CD4-positive, alpha-beta T cell (primary cell): ENCODE data around the gene AKNA. TPM values are rescaled to one million over a fixed set of nuclear protein-coding genes. Genes with fewer than 3 reads are reported as not detected.

Experiments
- ATAC-seq: fragments of 200-7000 bp; cut with Tn5 transposase; one replicate; pipeline ENCODE4 v1.10.0; 2022; ENCODE audit warnings: mild to moderate bottlenecking; ENCODE audit not compliant: poor library complexity
- CTCF ChIA-PET: fragments of 350-600 bp; sonication (Branson Sonifier 250); formaldehyde crosslinking; loops from one replicate; lab custom pipeline; 2021; ENCODE audit warnings: antibody characterized with exemption, inconsistent platforms; lab: Charles Lee
- POLR2A ChIA-PET: fragments of 350-600 bp; sonication (Branson Sonifier 250); formaldehyde crosslinking; loops from one replicate; lab custom pipeline; 2021; ENCODE audit warnings: antibody characterized with exemption, inconsistent platforms; lab: Charles Lee
- DNase-seq, 14 experiments: peaks; one replicate each; pipeline ENCODE4 v3.0.0-alpha.2; 2013 to 2020; ENCODE audit warnings: mixed read lengths in 2 of 14
- H3K27ac ChIP-seq, 2 donors: one replicate each; pipeline versions ENCODE4 v1.5.1 to v1.7.0; 2013; ENCODE audit warnings: low read length in 2 of 2, low read depth in 1 of 2, mild to moderate bottlenecking in 1 of 2
- H3K27me3 ChIP-seq, 2 experiments: 1 replicate in 1 of 2; 2 replicates in 1 of 2; pipeline versions ENCODE4 v1.6.1 to v1.7.0; 2013; ENCODE audit warnings: low read length in 2 of 2, control low read depth in 1 of 2, mild to moderate bottlenecking in 1 of 2, moderate library complexity in 1 of 2; ENCODE audit not compliant: insufficient read depth in 2 of 2, control insufficient read depth in 1 of 2
- H3K36me3 ChIP-seq: one replicate; pipeline ENCODE4 v1.6.1; 2013; ENCODE audit warnings: low read length, control low read depth; ENCODE audit not compliant: insufficient read depth
- H3K4me1 ChIP-seq: one replicate; pipeline ENCODE4 v1.6.1; 2013; ENCODE audit warnings: low read length, control low read depth; ENCODE audit not compliant: insufficient read depth
- H3K4me3 ChIP-seq: one replicate; pipeline ENCODE4 v1.5.1; 2013; ENCODE audit warnings: mild to moderate bottlenecking, low read length, moderate library complexity
- H3K9me3 ChIP-seq, 2 experiments: 1 replicate in 1 of 2; 2 replicates in 1 of 2; pipeline versions ENCODE4 v1.6.1 to v1.7.0; 2013; ENCODE audit warnings: low read length in 2 of 2, mild to moderate bottlenecking in 2 of 2, control low read depth in 1 of 2, moderate library complexity in 1 of 2; ENCODE audit not compliant: control insufficient read depth in 1 of 2, insufficient read depth in 1 of 2
- H3K27ac Mint-ChIP-seq: one replicate; pipeline ENCODE4 v1.8.0; 2020; ENCODE audit warnings: mixed read lengths
- H3K27me3 Mint-ChIP-seq: one replicate; pipeline ENCODE4 v1.8.0; 2021; ENCODE audit warnings: mixed read lengths
- H3K36me3 Mint-ChIP-seq: one replicate; pipeline ENCODE4 v1.8.0; 2021; ENCODE audit warnings: low read depth, mixed read lengths
- H3K4me1 Mint-ChIP-seq: one replicate; pipeline ENCODE4 v1.8.0; 2021; ENCODE audit warnings: low read depth, mixed read lengths
- H3K4me3 Mint-ChIP-seq: one replicate; pipeline ENCODE4 v1.8.0; 2020; ENCODE audit warnings: mild to moderate bottlenecking, mixed read lengths
- H3K9me3 Mint-ChIP-seq: one replicate; pipeline ENCODE4 v1.8.0; 2020; ENCODE audit warnings: mixed read lengths
- intact Hi-C, 2 experiments: fragments of 100-400 bp; cut with DNase I in 1 of 2; cut with micrococcal nuclease in 1 of 2; formaldehyde crosslinking; loops; one replicate each; pipeline versions ENCODE4 v1.15.1 to v1.9.0; 2023 to 2025; cut with DNase I, micrococcal nuclease
- total RNA-seq, 174 experiments: library from RNA in 2 of 174; stranded (reverse) in 2 of 174; gene quantifications; one replicate each; pipeline ENCODE4 v1.2.3 and lab custom pipeline; 2021 to 2026
- TF ChIP-seq, protein P1 (sequence below): fragments of 200-600 bp; IDR thresholded peaks from one replicate; pipeline ENCODE4 v1.8.0; 2022; ENCODE audit warnings: antibody characterized with exemption, mild to moderate bottlenecking

The AKNA gene
- total RNA-seq, 2 experiments from 2014 or later: 247 to 258 TPM

DNA sequence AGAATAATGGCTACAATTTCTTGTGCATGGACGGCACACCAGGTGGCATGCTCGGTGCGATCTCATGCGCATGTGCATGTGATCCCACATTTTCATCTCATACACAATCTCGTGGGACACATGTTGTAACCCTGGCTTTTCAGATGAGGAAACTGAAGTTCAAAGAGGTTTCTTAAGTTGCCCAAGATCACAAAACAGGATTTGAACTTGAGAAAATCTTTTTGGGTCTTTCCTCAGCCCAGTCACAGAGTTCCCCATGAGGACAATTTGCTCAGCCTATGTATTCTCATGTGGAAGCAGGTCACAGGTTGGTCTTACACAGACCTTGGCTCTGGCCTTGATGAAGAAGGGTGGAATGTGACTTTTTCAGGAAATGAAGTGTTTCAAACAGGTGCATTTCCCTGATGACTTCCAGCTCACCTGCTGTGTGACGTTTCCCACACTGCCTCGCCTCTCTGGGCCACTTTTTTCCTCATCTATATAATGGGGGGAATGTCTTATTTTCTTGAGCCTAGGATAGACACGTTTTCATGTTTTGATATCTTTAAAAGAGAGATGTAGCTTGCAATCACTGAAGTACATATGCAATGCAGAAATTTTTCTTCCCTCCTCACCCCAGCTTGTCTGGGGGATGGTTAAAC, 71.9 kb downstream of the AKNA start:
- Mint-ChIP-seq H3K4me3 (no peak overlapping the region), H3K4me1 (no peaks in the 10 kb centered on the region), H3K27me3 (peaks cover 4% of the 10 kb centered on the region), H3K36me3 (no peaks in the 10 kb centered on the region), H3K27ac (no peak overlapping the region), H3K9me3 (no peaks in the 10 kb centered on the region)
- intact Hi-C loops: loop anchor here in 1 of 2 experiments (10.0 kb wide), 1 partner anchor 709 kb away; no protein-coding TSS in a partner anchor
- H3K4me1 ChIP-seq: no peaks in the 10 kb centered on the region
- DNase-seq (peak in 2 of 14 experiments; percentile 29 to 44), ATAC-seq (no peak)
- no peaks in the 10 kb centered on the region for H3K36me3 ChIP-seq
- TF ChIP-seq, protein P1, sequence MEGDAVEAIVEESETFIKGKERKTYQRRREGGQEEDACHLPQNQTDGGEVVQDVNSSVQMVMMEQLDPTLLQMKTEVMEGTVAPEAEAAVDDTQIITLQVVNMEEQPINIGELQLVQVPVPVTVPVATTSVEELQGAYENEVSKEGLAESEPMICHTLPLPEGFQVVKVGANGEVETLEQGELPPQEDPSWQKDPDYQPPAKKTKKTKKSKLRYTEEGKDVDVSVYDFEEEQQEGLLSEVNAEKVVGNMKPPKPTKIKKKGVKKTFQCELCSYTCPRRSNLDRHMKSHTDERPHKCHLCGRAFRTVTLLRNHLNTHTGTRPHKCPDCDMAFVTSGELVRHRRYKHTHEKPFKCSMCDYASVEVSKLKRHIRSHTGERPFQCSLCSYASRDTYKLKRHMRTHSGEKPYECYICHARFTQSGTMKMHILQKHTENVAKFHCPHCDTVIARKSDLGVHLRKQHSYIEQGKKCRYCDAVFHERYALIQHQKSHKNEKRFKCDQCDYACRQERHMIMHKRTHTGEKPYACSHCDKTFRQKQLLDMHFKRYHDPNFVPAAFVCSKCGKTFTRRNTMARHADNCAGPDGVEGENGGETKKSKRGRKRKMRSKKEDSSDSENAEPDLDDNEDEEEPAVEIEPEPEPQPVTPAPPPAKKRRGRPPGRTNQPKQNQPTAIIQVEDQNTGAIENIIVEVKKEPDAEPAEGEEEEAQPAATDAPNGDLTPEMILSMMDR: no peak
- H3K27ac ChIP-seq: no peak overlapping the region
- POLR2A ChIA-PET: no interaction called here
- H3K9me3 ChIP-seq: peaks cover 0 to 5% of the 10 kb centered on the region in 2 experiments
- peaks cover 0 to 2% of the 10 kb centered on the region in 2 experiments for H3K27me3 ChIP-seq
- no peak overlapping the region for H3K4me3 ChIP-seq
- CTCF ChIA-PET: no interaction called here

DNA sequence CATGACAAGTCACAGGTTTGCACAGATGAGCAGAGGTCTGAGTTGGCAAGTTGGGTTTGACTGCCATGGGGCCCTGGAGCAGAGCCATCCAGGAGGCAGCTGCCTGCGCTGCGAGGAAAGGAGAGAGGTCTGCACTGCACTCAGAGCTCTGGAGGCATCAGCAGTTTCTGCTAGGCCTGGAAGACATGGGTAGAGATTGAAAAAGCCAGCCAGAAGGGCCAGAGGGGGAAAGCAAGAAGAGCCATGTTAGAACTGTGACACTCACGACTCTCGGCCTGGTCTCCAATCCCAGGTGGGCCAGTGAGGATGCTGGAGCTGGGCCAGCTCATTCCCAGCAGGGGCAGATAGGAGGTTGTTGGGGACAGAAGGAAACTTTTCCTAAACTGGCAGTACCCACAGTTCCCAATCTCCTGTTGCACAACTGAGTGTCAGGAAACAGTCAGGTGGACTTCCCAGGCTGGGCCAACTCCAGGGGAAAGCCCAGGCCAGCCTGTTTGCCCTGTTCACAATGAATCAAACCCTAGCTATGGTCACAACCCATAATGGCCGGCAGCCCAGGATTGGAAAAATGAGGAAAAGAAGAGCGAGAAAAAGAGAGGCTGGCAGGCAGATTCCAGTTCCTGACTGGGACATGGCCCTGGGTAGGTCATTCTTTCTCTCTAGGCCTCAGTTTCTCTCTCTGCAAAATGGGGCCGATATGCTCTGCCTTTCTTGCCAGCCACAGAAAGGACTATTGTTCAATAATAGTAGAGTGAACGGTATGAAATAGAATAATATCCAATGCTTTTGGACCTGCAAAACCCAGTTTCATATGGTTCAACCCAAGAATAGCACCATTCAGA, 72.7 kb downstream of the AKNA start:
- no peak for DNase-seq
- Mint-ChIP-seq H3K36me3 (no peaks in the 10 kb centered on the region), H3K27me3 (peaks cover 4% of the 10 kb centered on the region), H3K4me1 (no peaks in the 10 kb centered on the region), H3K9me3 (no peaks in the 10 kb centered on the region), H3K27ac (no peak overlapping the region), H3K4me3 (no peak overlapping the region)
- TF ChIP-seq, protein P1: no peak
- no peak overlapping the region for H3K27ac ChIP-seq
- intact Hi-C loops: loop anchor here in 1 of 2 experiments (10.0 kb wide), 1 partner anchor 710 kb away; no protein-coding TSS in a partner anchor
- peaks cover 0 to 5% of the 10 kb centered on the region in 2 experiments for H3K9me3 ChIP-seq
- peaks cover 0 to 2% of the 10 kb centered on the region in 2 experiments for H3K27me3 ChIP-seq
- ChIA-PET POLR2A (no interaction called here), CTCF (no interaction called here)
- H3K4me1 ChIP-seq: no peaks in the 10 kb centered on the region
- ATAC-seq: no peak
- no peaks in the 10 kb centered on the region for H3K36me3 ChIP-seq
- H3K4me3 ChIP-seq: no peak overlapping the region

DNA sequence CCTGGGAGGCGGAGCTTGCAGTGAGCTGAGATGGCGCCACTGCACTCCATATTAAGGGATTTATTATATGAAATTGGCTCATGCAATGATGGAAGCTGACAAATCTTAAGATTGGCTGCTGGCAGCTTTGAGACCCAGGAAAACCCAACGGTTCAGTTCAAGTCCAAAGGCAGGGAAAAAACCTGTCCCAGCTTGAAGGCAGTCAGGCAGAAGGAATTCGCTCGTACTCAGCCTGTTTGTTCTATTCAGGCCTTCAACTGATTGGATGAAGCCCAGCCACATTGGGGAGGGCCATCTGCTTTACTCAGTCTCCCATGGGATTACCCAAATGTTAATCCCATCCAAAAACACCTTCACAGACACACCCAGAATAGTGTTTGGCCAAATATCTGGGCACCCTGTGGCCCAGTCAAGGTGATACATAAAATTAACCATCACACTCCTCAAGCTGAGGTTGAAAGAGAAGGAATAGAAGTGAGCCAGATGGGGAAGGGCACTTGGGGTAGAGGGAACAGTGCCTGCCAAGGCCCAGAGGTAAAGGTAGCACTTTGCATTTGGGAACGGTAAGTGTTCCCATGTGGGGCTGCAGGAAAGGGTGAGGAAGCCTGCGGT, 73.4 kb downstream of the AKNA start:
- CTCF ChIA-PET: no interaction called here
- Histone ChIP-seq H3K9me3 (peaks cover 0 to 5% of the 10 kb centered on the region in 2 experiments), H3K27me3 (peaks cover 0 to 2% of the 10 kb centered on the region in 2 experiments), H3K27ac (no peak overlapping the region), H3K4me1 (no peaks in the 10 kb centered on the region), H3K4me3 (no peak overlapping the region), H3K36me3 (no peaks in the 10 kb centered on the region)
- Mint-ChIP-seq H3K4me3 (no peak overlapping the region), H3K9me3 (no peaks in the 10 kb centered on the region), H3K4me1 (no peaks in the 10 kb centered on the region), H3K27ac (no peak overlapping the region), H3K27me3 (peaks cover under 1% of the 10 kb centered on the region), H3K36me3 (no peaks in the 10 kb centered on the region)
- POLR2A ChIA-PET: no interaction called here
- TF ChIP-seq, protein P1: no peak
- ATAC-seq (no peak), DNase-seq (no peak)
- intact Hi-C loops: loop anchor here in 1 of 2 experiments (10.0 kb wide), 1 partner anchor 710 kb away; no protein-coding TSS in a partner anchor
